GM19193 (cell line): ENCODE measurements around the gene MMD2.

Experiments used
- POLR2A ChIP-seq: IDR thresholded peaks from 4 replicates; pipeline ENCODE4 v1.6.1; 2011; ENCODE audit not compliant: insufficient read depth, insufficient read length; ENCODE audit errors: extremely low read depth

MMD2 gene

GRCh38 chr7:4911111-4911828 lies 47.7 kb downstream of the MMD2 start:
- no peak for TF ChIP-seq POLR2A

- no peak for TF ChIP-seq POLR2A
These were observed 52.3 kb downstream of the MMD2 start for GRCh38 chr7:4906682-4907081.

GRCh38 chr7:4905171-4905570 lies 53.8 kb downstream of the MMD2 start:
- TF ChIP-seq POLR2A, result no peak

DNA sequence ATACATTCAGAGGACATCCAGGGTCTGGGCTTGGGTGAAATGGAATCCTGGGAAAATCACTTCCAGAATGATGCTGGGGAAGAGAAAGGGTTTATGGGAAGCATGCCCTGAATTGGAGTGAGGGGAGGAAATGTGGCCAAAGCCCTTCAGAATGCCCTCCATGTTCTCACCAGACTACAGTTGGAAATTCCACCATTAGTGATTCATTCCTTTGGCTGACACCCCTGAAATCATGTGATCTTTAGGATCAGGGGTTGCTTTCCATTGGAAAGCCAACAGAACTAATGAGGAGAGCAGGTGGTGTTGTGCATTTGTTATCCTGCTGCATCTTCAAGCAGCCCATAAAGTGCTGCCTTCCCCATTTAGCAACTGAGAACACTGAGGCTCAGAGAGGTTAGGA lies 54.6 kb downstream of the MMD2 start:
- TF ChIP-seq POLR2A, result no peak

DNA sequence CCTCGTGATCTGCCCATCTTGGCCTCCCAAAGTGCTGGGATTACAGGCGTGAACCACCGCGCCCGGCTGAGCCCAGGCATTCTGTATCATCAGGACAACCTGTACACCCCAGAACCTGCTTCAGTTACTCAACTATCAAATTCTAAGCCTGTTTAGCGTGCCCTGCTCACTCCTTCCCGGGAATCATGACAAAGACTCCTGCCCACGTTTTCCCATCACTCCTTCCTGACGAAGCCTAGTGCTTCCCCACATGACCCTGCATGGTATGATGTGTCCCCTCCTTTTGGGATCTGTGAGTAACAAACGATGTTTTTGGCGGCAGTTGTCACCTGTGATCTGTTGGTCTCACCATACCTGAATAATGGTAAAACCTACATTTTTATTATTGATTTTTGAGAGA lies 63.2 kb downstream of the MMD2 start:
- no peak for TF ChIP-seq POLR2A

- no peak for TF ChIP-seq POLR2A
These were observed 64.5 kb downstream of the MMD2 start for GRCh38 chr7:4894482-4894881.

- TF ChIP-seq POLR2A, result no peak
These were observed 65.0 kb downstream of the MMD2 start for GRCh38 chr7:4893929-4894475.

DNA sequence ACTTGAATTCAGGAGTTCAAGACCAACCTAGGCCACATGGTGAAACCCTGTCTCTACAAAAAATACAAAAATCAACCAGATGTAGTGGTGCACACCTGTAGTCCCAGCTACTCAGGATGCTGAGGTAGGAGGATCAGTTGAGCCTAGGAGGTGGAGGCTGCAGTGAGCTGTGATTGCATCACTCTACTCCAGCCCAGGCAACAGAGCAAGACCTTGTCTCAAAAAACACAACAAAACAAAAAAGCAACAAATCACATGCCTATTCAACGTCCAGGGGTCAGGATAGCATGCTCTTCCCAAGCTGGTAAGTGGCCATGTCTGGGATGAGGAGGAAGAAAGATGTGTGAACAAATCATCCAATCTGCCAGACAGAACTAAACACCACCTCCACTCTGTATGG lies 69.3 kb downstream of the MMD2 start:
- no peak for TF ChIP-seq POLR2A

DNA sequence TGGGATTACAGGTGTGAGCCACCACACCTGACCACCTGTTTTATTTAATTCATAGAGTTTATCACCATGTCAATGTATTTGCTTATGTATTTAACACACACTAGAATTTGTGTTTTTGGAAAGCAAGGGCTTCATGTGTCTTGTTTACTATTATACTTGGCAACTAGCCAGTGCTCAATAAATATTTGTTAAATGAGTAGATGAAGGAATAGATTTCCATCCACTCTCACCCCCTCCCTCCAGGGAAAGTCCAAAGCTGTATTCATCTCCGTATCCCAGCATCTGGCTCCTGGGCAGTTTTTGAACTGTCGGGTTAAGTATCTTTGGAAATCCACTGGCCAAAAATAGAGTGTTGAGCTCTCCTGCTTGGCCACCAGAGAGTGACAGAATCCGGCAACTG lies 70.8 kb downstream of the MMD2 start:
- no peak for TF ChIP-seq POLR2A

DNA sequence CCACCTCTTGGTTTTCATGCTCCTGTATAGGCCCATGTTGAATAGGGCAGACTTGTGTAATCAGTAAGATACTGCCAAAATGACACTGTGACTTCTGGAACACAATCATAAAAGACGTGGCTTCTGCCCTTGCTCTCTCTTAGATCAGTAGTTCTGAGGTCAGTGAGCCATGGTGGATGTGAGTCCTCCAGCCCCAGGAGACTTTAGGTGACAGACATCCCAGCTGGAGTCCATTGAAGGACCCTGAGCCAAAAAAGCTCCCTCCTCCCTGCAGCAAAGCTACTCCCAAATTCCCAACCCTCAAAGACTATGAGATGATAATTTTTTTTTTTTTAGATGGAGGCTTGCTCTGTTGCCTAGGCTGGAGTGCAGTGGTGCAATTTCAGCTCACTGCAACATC lies 72.3 kb downstream of the MMD2 start:
- no peak for TF ChIP-seq POLR2A

DNA sequence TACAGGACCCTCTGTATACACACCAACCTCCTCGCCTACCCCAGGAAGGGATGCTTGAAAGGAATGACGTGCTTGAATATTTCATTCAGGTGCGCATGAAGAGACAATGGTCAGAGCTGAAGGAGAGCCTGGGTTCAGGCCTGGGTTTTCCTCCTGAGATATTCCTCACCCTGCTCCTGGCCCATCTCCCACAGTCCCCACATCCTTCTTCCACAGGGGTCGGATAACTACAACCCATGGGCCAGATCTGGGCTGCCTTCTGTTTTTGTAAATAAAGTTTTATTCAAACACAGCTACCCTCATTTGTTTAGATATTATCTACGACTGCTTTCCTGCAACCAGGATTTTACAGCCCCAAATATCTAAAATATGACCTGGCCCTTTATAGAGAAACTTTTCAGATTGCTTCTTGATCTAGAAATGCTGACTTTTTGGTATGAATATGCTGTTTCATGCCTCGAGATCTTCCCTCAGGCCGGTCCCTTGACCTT lies 73.6 kb downstream of the MMD2 start:
- TF ChIP-seq POLR2A, result no peak

DNA sequence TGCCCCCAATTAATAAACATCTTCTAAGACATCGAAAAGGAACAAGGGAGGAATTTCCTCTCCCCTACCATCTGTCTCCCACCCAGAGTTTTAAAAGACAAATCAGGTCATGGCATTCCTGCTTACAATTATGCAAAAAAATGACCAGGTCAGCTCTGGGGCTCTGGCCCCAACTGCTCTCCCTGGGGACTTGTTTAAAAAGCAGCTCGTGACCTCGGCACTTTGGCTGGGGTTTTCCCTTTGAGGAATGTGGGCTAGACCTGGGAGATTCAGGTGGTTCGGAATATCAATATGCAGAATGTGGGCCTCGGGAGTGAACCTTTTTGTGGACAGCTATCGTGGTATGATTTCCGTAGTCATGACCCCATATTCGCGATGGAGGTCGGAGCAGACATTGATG lies 74.8 kb downstream of the MMD2 start:
- no peak for TF ChIP-seq POLR2A

DNA sequence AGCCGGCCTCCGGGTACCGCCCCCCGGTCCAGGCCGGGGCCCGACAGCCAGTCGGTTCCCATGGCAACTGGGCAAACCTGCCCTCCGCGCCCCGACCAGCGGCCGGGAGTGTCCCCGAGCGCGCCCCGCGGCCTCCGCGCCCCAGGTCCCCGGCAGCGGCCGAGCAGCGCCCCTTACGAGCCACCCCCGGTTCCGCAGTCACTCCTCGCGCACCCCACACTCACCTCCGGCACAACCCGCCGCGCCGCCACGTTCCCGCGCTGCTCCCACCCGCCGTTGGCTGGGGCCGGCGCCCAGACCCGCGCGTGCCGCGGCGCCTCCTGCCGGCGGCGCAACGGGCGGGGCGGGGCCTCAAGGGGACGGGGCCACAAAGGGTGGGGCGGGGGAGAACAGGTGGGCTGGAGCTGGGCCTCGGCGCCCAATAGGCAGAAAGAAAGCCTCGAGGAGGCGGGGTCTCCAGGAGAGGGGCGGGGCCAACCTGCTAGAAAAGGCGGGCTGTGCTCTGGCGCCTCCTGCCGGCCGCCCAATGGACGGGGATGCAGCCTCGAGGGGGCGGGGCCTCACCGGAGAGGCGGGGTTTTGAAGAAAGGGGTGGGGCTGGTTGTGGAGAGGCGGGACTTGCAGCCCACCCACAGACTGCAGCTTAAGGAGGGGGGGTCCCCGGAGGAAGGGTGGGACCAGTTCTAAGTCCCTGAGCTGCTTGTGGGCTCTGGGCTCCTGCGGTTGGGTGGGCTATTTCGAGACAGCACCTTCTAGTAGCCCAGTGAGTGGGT lies 75.4 kb downstream of the MMD2 start, which contains the start of gene RADIL:
Gene RADIL (minus strand): TSS at position 345 of the 773 bp plus-strand sequence. CDS start 5,577 bp downstream, outside the sequence.
- TF ChIP-seq POLR2A, result no peak

DNA sequence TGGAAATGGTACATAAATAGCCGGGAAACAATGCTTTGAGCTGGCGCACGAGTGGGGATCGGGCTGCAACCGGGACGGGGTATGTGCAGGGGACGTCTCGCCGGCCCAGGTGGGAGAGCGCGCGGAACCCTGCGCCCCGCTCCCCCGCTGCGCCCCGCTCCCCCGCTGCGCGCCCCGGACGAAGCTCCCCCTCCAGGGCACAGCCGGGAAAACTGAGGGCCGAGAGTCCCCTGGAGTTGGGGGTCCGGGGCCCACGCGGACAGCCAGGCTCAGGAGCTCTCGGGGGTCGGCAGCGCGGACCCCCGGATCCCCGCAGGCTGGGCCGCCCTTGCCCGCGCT lies 76.0 kb downstream of the MMD2 start:
- TF ChIP-seq POLR2A, result no peak

GRCh38 chr7:4882169-4883032 lies 76.6 kb downstream of the MMD2 start:
- no peak for TF ChIP-seq POLR2A

- TF ChIP-seq POLR2A, result no peak
These were observed 78.8 kb downstream of the MMD2 start for GRCh38 chr7:4880218-4880617.
